H9 (cell line): ENCODE results near the gene INTS3. TPM values are rescaled to one million over a fixed set of nuclear protein-coding genes. Genes with fewer than 3 reads are reported as not detected.
A peak's percentile ranks its signal among the peaks of the same experiment; 100 is the strongest.

ENCODE experiments used
- DNase-seq: peaks from one replicate; pipeline ENCODE4 v3.0.0-alpha.2; 2017
- H2AFZ ChIP-seq: one replicate; pipeline ENCODE4 v1.6.1; 2013; ENCODE audit warnings: mild to moderate bottlenecking, low read length, control low read depth, moderate library complexity
- H2AK5ac ChIP-seq: 2 replicates; pipeline ENCODE4 v1.6.1; 2013; ENCODE audit warnings: low read length, control low read depth, mixed read lengths; ENCODE audit not compliant: insufficient read length
- H2BK120ac ChIP-seq: one replicate; pipeline ENCODE4 v1.6.1; 2013; ENCODE audit warnings: low read depth, mild to moderate bottlenecking, low read length, control low read depth, inconsistent platforms; ENCODE audit not compliant: poor library complexity, severe bottlenecking
- H2BK12ac ChIP-seq: 2 replicates; pipeline ENCODE4 v1.6.1; 2013; ENCODE audit warnings: low read length, control low read depth, mixed read lengths, low read depth; ENCODE audit not compliant: insufficient read length
- H2BK15ac ChIP-seq: 2 replicates; pipeline ENCODE4 v1.6.1; 2013; ENCODE audit warnings: low read depth, low read length, control low read depth
- H2BK20ac ChIP-seq: one replicate; pipeline ENCODE4 v1.6.1; 2013; ENCODE audit warnings: low read depth, mild to moderate bottlenecking, low read length, control low read depth, inconsistent platforms; ENCODE audit not compliant: poor library complexity, severe bottlenecking
- H2BK5ac ChIP-seq: 2 replicates; pipeline ENCODE4 v1.6.1; 2013; ENCODE audit warnings: low read length, control low read depth, mixed read lengths; ENCODE audit not compliant: insufficient read length
- H3K14ac ChIP-seq: 2 replicates; pipeline ENCODE4 v1.6.1; 2013; ENCODE audit warnings: low read length, control low read depth; ENCODE audit not compliant: insufficient read depth
- H3K18ac ChIP-seq: 2 replicates; pipeline ENCODE4 v1.6.1; 2013; ENCODE audit warnings: low read depth, mild to moderate bottlenecking, mixed read lengths, low read length, control low read depth; ENCODE audit not compliant: insufficient read length
- H3K23ac ChIP-seq: 2 replicates; pipeline ENCODE4 v1.6.1; 2013; ENCODE audit warnings: low read length, control low read depth, mixed read lengths, low read depth; ENCODE audit not compliant: insufficient read length
- H3K23me2 ChIP-seq: 2 replicates; pipeline ENCODE4 v1.6.1; 2013; ENCODE audit warnings: low read depth, mild to moderate bottlenecking, mixed read lengths, low read length, control low read depth; ENCODE audit not compliant: insufficient read length, poor library complexity, severe bottlenecking
- H3K27ac ChIP-seq: 2 replicates; pipeline ENCODE4 v1.5.1; 2013; ENCODE audit warnings: low read length, control low read depth, mixed read lengths, low read depth; ENCODE audit not compliant: insufficient read length
- H3K27me3 ChIP-seq: 2 replicates; pipeline ENCODE4 v1.6.1; 2013; ENCODE audit warnings: low read length, control low read depth, inconsistent platforms; ENCODE audit not compliant: insufficient read depth
- H3K4ac ChIP-seq: 2 replicates; pipeline ENCODE4 v1.6.1; 2013; ENCODE audit warnings: low read depth, mild to moderate bottlenecking, control low read depth, inconsistent platforms, low read length, moderate library complexity
- H3K4me1 ChIP-seq: 2 replicates; pipeline ENCODE4 v1.6.1; 2013; ENCODE audit warnings: low read length, control low read depth, inconsistent platforms; ENCODE audit not compliant: insufficient read depth
- H3K4me2 ChIP-seq: 2 replicates; pipeline ENCODE4 v1.6.1; 2013; ENCODE audit warnings: low read length, control low read depth, mixed read lengths; ENCODE audit not compliant: insufficient read length, insufficient read depth
- H3K56ac ChIP-seq: 2 replicates; pipeline ENCODE4 v1.6.1; 2013; ENCODE audit warnings: low read depth, mild to moderate bottlenecking, mixed read lengths, low read length, control low read depth; ENCODE audit not compliant: insufficient read length
- H3K79me1 ChIP-seq: 2 replicates; pipeline ENCODE4 v1.6.1; 2013; ENCODE audit warnings: low read depth, mild to moderate bottlenecking, moderate library complexity, low read length, control low read depth, inconsistent platforms; ENCODE audit not compliant: insufficient read depth, poor library complexity, severe bottlenecking
- H3K79me2 ChIP-seq: 2 replicates; pipeline ENCODE4 v1.6.1; 2013; ENCODE audit warnings: low read length, control low read depth, inconsistent platforms; ENCODE audit not compliant: insufficient read depth
- H3K9ac ChIP-seq: 2 replicates; pipeline ENCODE4 v1.6.1; 2013; ENCODE audit warnings: low read length, control low read depth, mixed read lengths; ENCODE audit not compliant: insufficient read length; ENCODE audit errors: extremely low read depth
- H3K9me3 ChIP-seq: one replicate; pipeline ENCODE4 v1.6.1; 2013; ENCODE audit warnings: low read depth, low read length, inconsistent platforms; ENCODE audit not compliant: control insufficient read depth
- H3T11ph ChIP-seq: one replicate; pipeline ENCODE4 v1.6.1; 2013; ENCODE audit warnings: mild to moderate bottlenecking, low read length, control low read depth, inconsistent platforms
- H4K20me1 ChIP-seq: one replicate; pipeline ENCODE4 v1.6.1; 2013; ENCODE audit not compliant: control insufficient read depth, insufficient read length, insufficient read depth
- H4K5ac ChIP-seq: 2 replicates; pipeline ENCODE4 v1.6.1; 2013; ENCODE audit warnings: low read depth, mild to moderate bottlenecking, mixed read lengths, low read length, control low read depth; ENCODE audit not compliant: insufficient read length
- H4K8ac ChIP-seq: replicated peaks from 2 replicates; pipeline ENCODE4 v1.6.1; 2013; ENCODE audit warnings: low read length, control low read depth, mixed read lengths, low read depth; ENCODE audit not compliant: insufficient read length
- H4K91ac ChIP-seq: 2 replicates; pipeline ENCODE4 v1.6.1; 2013; ENCODE audit warnings: low read depth, mild to moderate bottlenecking, moderate library complexity, mixed read lengths, low read length, control low read depth; ENCODE audit not compliant: insufficient read length
- H3K27ac Mint-ChIP-seq, 3 experiments: 2 replicates in 2 of 3; 3 replicates in 1 of 3; pipeline ENCODE4 v1.8.0; 2020 to 2021; ENCODE audit warnings: mixed read lengths in 3 of 3, mild to moderate bottlenecking in 1 of 3, moderate library complexity in 1 of 3
- H3K27me3 Mint-ChIP-seq: 2 replicates; pipeline ENCODE4 v1.8.0; 2021; ENCODE audit warnings: low read depth, mild to moderate bottlenecking, moderate library complexity, mixed read lengths
- H3K36me3 Mint-ChIP-seq, 3 experiments: 2 replicates in 2 of 3; 3 replicates in 1 of 3; pipeline ENCODE4 v1.8.0; 2020 to 2021; ENCODE audit warnings: low read depth in 3 of 3, mixed read lengths in 3 of 3; ENCODE audit not compliant: insufficient read depth in 1 of 3
- H3K4me1 Mint-ChIP-seq, 2 experiments: 2 replicates each; pipeline ENCODE4 v1.8.0; 2020; ENCODE audit warnings: mixed read lengths in 2 of 2
- H3K4me3 Mint-ChIP-seq, 2 experiments: 2 replicates in 1 of 2; 3 replicates in 1 of 2; pipeline ENCODE4 v1.8.0; 2020 to 2021; ENCODE audit warnings: mild to moderate bottlenecking in 2 of 2, mixed read lengths in 2 of 2, moderate library complexity in 1 of 2
- H3K9me3 Mint-ChIP-seq, 2 experiments: 2 replicates in 1 of 2; 3 replicates in 1 of 2; pipeline ENCODE4 v1.8.0; 2020; ENCODE audit warnings: mild to moderate bottlenecking in 2 of 2, mixed read lengths in 2 of 2, moderate library complexity in 1 of 2
- CTCF ChIP-seq: fragments of 200-600 bp; sonication (generic); conservative IDR thresholded peaks from 3 replicates; pipeline ENCODE4 v1.8.0; 2021; ENCODE audit warnings: antibody characterized with exemption, mild to moderate bottlenecking
- WGBS: extraction: QIAGEN DNeasy Blood & Tissue Kit; methylation state at CpG from one replicate; pipeline ENCODE4 v1.1.7; 2013; ENCODE audit warnings: missing lambda C conversion rate, low lambda C conversion rate, mixed read lengths; ENCODE audit not compliant: insufficient read length; ENCODE audit errors: extremely low coverage; 5-methylcytosine and 5-hydroxymethylcytosine counted together
- total RNA-seq: library from RNA; stranded (reverse); gene quantifications from 2 replicates; pipeline ENCODE4 v1.2.1, GENCODE V29; 2021

INTS3 gene
- total RNA-seq, 1 experiment from 2014 or later: 67.1 TPM

GRCh38 chr1:153750026-153750995, 22.5 kb downstream of the INTS3 start:
- Histone ChIP-seq H3K27me3 (no peaks in the 10 kb centered on the region), H4K91ac (no peak overlapping the region), H4K20me1 (no peaks in the 10 kb centered on the region), H2BK20ac (no peak overlapping the region), H2AK5ac (no peak overlapping the region), H3K14ac (no peak overlapping the region), H3K9me3 (no peaks in the 10 kb centered on the region), H2BK5ac (no peak overlapping the region), H3K4me2 (no peak overlapping the region), H2BK120ac (no peak overlapping the region), H3K4ac (no peak overlapping the region), H3T11ph (no peak overlapping the region), H3K23me2 (peaks cover 3% of the 10 kb centered on the region), H4K8ac (no peak overlapping the region), H3K79me1 (peaks cover 3% of the 10 kb centered on the region), H2BK12ac (no peak overlapping the region), H3K4me1 (peaks cover 17% of the 10 kb centered on the region), H2BK15ac (no peak overlapping the region), H3K56ac (no peak overlapping the region), H3K27ac (no peak overlapping the region), H3K18ac (no peak overlapping the region), H2AFZ (no peak overlapping the region), H3K79me2 (no peaks in the 10 kb centered on the region), H3K23ac (no peak overlapping the region), H4K5ac (no peak overlapping the region), H3K9ac (no peak overlapping the region)
- no peak for DNase-seq
- H3K27ac Mint-ChIP-seq: no peak overlapping the region
- peaks cover 31 to 40% of the 10 kb centered on the region in 2 experiments for H3K4me1 Mint-ChIP-seq
- WGBS: no CpG with 5 or more reads among the region's 6 CpGs
- no peaks in the 10 kb centered on the region for H3K9me3 Mint-ChIP-seq
- H3K27me3 Mint-ChIP-seq: no peaks in the 10 kb centered on the region; the same call in 1 of the 2 replicates
- H3K4me3 Mint-ChIP-seq: no peak overlapping the region
- H3K36me3 Mint-ChIP-seq: peaks cover 54 to 89% (median 70%) of the 10 kb centered on the region in 3 experiments; a peak in 6 of 7 replicates
- peak; percentile 9; the same call in 1 of the 3 replicates for TF ChIP-seq CTCF
